ENCODE results near the gene MRGPRX4. TPM values are rescaled to one million over a fixed set of nuclear protein-coding genes. Genes with fewer than 3 reads are reported as not detected.

Gene MRGPRX4
- total RNA-seq, 1 experiment from 2014 or later: not detected

GRCh38 chr11:18137186-18137800 lies 35.3 kb upstream of the MRGPRX4 start:
- POLR2A ChIA-PET: no interaction called here
- H3K4me3 Mint-ChIP-seq: no peak overlapping the region
- no peak for DNase-seq (ENCODE audit: low spot score)
- H3K27me3 Mint-ChIP-seq (ENCODE audit: low read depth): peaks cover 17% of the 10 kb centered on the region
- no peaks in the 10 kb centered on the region; the same call in 1 of the 2 replicates for H3K36me3 Mint-ChIP-seq
- no peak overlapping the region for H3K27ac Mint-ChIP-seq
- no peak for ATAC-seq
- CTCF ChIA-PET: no interaction called here
- TF ChIP-seq NFYB (CRISPR knock-in tag; conservative IDR thresholded peaks at IDR 0.05; ENCODE audit: low read depth): no peak
- TF ChIP-seq ZNF121 (CRISPR knock-in tag; IDR thresholded peaks at IDR 0.05): no peak
- TF ChIP-seq ZNF425 (CRISPR knock-in tag; conservative IDR thresholded peaks at IDR 0.05): no peak
- TF ChIP-seq GTF2I (CRISPR knock-in tag; conservative IDR thresholded peaks at IDR 0.05): no peak
- no peak for TF ChIP-seq PREB (CRISPR knock-in tag; IDR thresholded peaks at IDR 0.05; ENCODE audit: borderline replicate concordance)
- no peak for TF ChIP-seq OVOL2 (CRISPR knock-in tag; IDR thresholded peaks at IDR 0.05; ENCODE audit: borderline replicate concordance)
- TF ChIP-seq SMAD3 (CRISPR knock-in tag; IDR thresholded peaks at IDR 0.05; ENCODE audit: borderline replicate concordance): no peak
- TF ChIP-seq ZNF219 (CRISPR knock-in tag; IDR thresholded peaks at IDR 0.05; ENCODE audit: borderline replicate concordance): no peak
- TF ChIP-seq CDX4 (CRISPR knock-in tag; IDR thresholded peaks at IDR 0.05; ENCODE audit: borderline replicate concordance): no peak
- no peak for TF ChIP-seq NR1H2 (CRISPR knock-in tag; IDR thresholded peaks at IDR 0.05)
- TF ChIP-seq FOXJ3 (CRISPR knock-in tag; IDR thresholded peaks at IDR 0.05; ENCODE audit: borderline replicate concordance): no peak
- H3K4me1 Mint-ChIP-seq: peaks cover 16% of the 10 kb centered on the region
- H3K9me3 Mint-ChIP-seq: peaks cover 13% of the 10 kb centered on the region

- DNase-seq (ENCODE audit: low spot score) (no peak), ATAC-seq (no peak)
- ChIA-PET POLR2A (no interaction called here), CTCF (interaction anchor here (0.6 to 2.1 kb wide), 4 partner anchors 25 to 325 kb away, joined by 3 to 9 read pairs (median 6); no protein-coding TSS in a partner anchor)
- H3K4me1 Mint-ChIP-seq: peaks cover 9% of the 10 kb centered on the region
- no peak overlapping the region for H3K4me3 Mint-ChIP-seq
- H3K9me3 Mint-ChIP-seq: peaks cover 17% of the 10 kb centered on the region
- peaks cover 26% of the 10 kb centered on the region for H3K27me3 Mint-ChIP-seq (ENCODE audit: low read depth)
- no peak overlapping the region for H3K27ac Mint-ChIP-seq
- no peaks in the 10 kb centered on the region; the same call in 1 of the 2 replicates for H3K36me3 Mint-ChIP-seq
- TF ChIP-seq ATF1 (CRISPR knock-in tag; IDR thresholded peaks at IDR 0.05) (no peak), ZNF219 (CRISPR knock-in tag; IDR thresholded peaks at IDR 0.05; ENCODE audit: borderline replicate concordance) (no peak), OVOL2 (CRISPR knock-in tag; IDR thresholded peaks at IDR 0.05; ENCODE audit: borderline replicate concordance) (no peak), E2F1 (CRISPR knock-in tag; IDR thresholded peaks at IDR 0.05) (no peak), KAT7 (CRISPR knock-in tag; IDR thresholded peaks at IDR 0.05; ENCODE audit: borderline replicate concordance) (no peak), GRHL2 (CRISPR knock-in tag; IDR thresholded peaks at IDR 0.05; ENCODE audit: insufficient replicate concordance, severe bottlenecking) (no peak), ZSCAN18 (CRISPR knock-in tag; IDR thresholded peaks at IDR 0.05) (no peak), SMAD4 (CRISPR knock-in tag; IDR thresholded peaks at IDR 0.05) (no peak), USF1 (CRISPR knock-in tag; IDR thresholded peaks at IDR 0.05) (no peak), ZNF425 (CRISPR knock-in tag; conservative IDR thresholded peaks at IDR 0.05) (no peak), TEAD1 (CRISPR knock-in tag; IDR thresholded peaks at IDR 0.05) (no peak)
Observed at GRCh38 chr11:18140145-18140544, 32.5 kb upstream of the MRGPRX4 start.
